Fibroblast of lung (primary cell): ENCODE measurements around the gene TERT.

Experiments used
- EZH2 ChIP-seq: IDR thresholded peaks from 2 replicates; pipeline ENCODE4 v1.5.1; 2012; ENCODE audit warnings: low read length, control low read depth, mild to moderate bottlenecking; ENCODE audit errors: missing control alignments
- TF ChIP-seq, protein P1 (sequence below), 2 donors: IDR thresholded peaks in 1 of 2; conservative IDR thresholded peaks in 1 of 2; 1 replicate in 1 of 2; 2 replicates in 1 of 2; pipeline ENCODE4 v1.5.1; 2011 to 2012; ENCODE audit warnings: low read length in 2 of 2, control low read depth in 1 of 2, inconsistent platforms in 1 of 2, low read depth in 1 of 2, mild to moderate bottlenecking in 1 of 2

DNA sequence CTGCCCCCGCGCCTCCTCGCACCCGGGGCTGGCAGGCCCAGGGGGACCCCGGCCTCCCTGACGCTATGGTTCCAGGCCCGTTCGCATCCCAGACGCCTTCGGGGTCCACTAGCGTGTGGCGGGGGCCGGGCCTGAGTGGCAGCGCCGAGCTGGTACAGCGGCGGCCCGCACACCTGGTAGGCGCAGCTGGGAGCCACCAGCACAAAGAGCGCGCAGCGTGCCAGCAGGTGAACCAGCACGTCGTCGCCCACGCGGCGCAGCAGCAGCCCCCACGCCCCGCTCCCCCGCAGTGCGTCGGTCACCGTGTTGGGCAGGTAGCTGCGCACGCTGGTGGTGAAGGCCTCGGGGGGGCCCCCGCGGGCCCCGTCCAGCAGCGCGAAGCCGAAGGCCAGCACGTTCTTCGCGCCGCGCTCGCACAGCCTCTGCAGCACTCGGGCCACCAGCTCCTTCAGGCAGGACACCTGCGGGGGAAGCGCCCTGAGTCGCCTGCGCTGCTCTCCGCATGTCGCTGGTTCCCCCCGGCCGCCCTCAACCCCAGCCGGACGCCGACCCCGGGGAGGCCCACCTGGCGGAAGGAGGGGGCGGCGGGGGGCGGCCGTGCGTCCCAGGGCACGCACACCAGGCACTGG is 548 bp downstream of the TERT start:
- TF ChIP-seq, protein P1, sequence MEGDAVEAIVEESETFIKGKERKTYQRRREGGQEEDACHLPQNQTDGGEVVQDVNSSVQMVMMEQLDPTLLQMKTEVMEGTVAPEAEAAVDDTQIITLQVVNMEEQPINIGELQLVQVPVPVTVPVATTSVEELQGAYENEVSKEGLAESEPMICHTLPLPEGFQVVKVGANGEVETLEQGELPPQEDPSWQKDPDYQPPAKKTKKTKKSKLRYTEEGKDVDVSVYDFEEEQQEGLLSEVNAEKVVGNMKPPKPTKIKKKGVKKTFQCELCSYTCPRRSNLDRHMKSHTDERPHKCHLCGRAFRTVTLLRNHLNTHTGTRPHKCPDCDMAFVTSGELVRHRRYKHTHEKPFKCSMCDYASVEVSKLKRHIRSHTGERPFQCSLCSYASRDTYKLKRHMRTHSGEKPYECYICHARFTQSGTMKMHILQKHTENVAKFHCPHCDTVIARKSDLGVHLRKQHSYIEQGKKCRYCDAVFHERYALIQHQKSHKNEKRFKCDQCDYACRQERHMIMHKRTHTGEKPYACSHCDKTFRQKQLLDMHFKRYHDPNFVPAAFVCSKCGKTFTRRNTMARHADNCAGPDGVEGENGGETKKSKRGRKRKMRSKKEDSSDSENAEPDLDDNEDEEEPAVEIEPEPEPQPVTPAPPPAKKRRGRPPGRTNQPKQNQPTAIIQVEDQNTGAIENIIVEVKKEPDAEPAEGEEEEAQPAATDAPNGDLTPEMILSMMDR (conservative IDR thresholded peaks at IDR 0.05 in 1 of 2, IDR thresholded peaks at IDR 0.05 in 1 of 2; ENCODE audit: low read depth in 1 of 2, low read length in 2 of 2) = no peak
- TF ChIP-seq EZH2 = no peak
